Right lung (tissue), 5 donors: ENCODE data around the gene CELF5. TPM values are rescaled to one million over a fixed set of nuclear protein-coding genes. Genes with fewer than 3 reads are reported as not detected.
"Not testable (repeated sequence)": the region's sequence is repeated elsewhere in the genome, so short reads cannot be mapped to it uniquely, and the experiment has no call there.

ENCODE experiments used
- DNase-seq, 2 donors: peaks; one replicate each; pipeline ENCODE4 v3.0.0-alpha.2; 2013
- polyA plus RNA-seq, 5 donors: library from polyadenylated mRNA; unstranded; fragments of 120-200 nt; gene quantifications; one replicate each; pipeline versions ENCODE4 v1.2.1 to v1.2.3, GENCODE V29; 2013; ENCODE audit warnings: inconsistent platforms in 1 of 5, low replicate concordance in 1 of 5; ENCODE audit not compliant: insufficient read length in 5 of 5, insufficient read depth in 1 of 5

CELF5 gene
- polyA plus RNA-seq, 5 donors, result 1.3 to 4.1 (median 2.3) TPM

- not testable (repeated sequence) for DNase-seq
Observed at GRCh38 chr19:3290858-3291257, 66.4 kb downstream of the CELF5 start.

DNA sequence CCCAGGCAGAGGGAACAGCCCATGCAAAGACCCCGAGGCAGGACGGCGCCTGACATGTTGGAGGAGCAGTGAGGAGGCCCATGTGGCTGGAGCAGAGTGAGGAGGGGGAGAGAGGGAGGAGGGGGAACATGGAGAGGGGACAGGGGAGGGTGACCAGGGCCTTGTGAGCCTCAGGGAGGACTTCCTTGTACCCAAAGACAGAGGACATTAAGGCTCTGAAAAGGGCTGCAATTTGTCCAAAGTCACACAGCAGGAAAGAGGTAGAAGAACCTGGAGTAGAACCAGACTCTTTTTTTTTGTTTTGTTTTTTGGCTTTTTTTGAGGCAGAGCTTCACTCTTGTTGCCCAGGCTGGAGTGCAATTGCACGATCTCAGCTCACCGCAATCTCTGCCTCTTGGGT is 67.2 kb downstream of the CELF5 start:
- DNase-seq, result no peak

DNA sequence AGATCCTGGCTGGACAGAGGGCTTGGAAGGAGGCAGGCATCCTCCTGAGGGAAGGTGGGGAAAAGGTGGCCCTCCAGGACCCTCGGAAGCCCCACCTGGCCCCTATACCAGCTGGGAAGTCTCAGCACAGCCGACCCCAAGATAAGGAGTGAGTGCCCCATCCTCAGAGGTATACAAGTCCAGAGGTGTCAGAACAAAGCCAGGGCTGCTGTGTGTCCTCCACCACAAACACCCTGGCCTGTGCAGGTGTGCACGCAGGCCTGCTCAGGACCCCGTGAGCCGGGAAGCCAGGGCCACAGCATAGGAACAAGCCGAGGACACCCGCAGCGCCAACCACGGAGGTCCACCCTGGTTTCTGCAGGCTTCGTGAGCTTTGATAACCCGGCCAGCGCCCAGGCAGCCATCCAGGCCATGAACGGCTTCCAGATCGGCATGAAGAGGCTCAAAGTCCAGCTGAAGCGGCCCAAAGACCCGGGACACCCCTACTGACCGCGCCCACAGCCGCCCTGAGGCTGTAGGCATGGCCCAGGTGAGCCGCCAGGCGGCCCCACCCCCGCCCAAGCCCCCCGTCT is 68.6 kb downstream of the CELF5 start:
- DNase-seq, result no peak

GRCh38 chr19:3293560-3293959 is 69.1 kb downstream of the CELF5 start:
- no peak for DNase-seq

DNA sequence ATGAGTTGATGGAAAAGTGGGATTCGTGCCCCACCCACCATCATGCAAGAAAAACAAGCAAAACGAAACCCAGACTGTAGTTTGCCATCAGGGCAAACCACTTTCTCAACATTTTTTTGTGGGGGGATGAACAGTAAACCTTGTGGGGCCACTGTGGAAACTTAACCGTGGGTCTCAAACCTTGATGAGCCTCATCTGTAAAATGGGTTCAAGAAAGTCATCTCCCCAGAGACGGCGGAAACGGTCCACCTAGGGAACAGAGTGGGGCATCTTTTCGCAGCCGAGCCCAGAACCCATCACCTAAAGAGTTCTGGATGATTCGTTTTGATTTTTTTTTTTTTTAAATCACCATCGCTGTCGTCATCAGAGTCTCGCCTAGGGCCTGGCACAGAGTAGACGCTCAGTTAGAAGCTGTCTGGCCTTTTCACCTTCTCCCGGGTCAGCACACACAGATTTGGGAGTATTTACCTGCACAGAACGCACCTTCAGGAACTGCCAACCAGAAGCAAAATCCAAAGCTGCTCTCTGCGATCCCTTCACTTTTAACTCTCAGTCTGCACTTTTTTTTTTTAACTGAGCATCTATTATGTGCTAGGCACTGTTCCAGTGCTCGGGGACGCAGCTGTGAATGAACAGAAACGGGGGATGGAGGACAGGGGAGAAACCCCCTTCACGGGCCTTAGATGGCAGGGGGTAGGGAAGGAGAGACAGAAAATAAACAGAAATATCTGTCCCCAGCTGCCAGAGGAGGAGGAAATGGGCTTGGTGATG is 69.8 kb downstream of the CELF5 start:
- DNase-seq, result no peak

GRCh38 chr19:3295581-3295980 is 71.1 kb downstream of the CELF5 start:
- no peak for DNase-seq

- no peak for DNase-seq
Observed at GRCh38 chr19:3296034-3296433, 71.6 kb downstream of the CELF5 start.

DNA sequence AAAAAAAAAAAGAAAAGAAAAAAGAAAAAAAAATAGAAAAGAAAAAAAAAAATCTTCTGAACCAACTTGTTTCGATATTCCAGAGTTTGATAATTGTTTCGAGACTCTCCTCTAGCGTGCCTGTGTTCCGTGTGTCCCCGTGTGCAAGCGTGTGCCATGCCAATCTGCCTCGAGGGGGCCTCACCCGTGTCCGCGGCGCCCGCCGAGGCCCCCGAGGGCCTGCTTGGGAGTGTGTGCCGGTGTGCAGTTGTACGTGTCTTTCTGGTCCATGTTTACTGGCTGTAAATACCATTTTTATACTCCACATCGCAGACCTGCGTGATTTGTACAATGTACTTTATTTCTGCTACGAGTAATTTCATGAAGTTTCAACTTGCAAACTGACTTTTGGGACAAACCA is 72.0 kb downstream of the CELF5 start:
- DNase-seq, result no peak

DNA sequence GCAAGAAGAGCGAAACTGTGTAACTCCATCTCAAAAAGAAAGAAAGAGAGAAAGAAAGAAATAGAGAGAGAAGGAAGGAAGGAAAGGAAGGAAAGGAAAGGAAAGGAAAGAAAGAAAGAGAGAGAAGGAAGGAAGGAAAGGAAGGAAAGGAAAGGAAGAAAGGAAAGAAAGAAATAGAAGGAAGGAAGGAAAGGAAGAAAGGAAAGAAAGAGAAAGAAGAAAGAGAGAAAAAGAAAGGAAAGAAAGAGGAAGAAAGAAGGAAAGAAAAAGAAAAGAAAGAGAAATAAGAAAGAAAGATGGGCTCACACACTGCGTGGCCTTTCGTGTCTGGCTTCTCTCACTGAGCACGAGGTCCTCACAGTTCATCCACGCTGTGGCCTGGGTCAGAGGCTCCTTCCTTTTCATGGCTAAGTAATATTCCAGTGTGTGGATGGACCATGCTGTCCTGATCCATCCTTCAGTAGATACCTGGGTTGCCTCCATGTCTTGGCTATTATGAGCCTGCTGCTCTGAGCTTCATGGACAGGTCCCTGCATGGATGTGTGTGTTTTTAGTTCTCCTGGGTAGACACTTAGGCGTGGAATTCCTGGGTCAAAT is 74.5 kb downstream of the CELF5 start:
- DNase-seq, result no peak

DNA sequence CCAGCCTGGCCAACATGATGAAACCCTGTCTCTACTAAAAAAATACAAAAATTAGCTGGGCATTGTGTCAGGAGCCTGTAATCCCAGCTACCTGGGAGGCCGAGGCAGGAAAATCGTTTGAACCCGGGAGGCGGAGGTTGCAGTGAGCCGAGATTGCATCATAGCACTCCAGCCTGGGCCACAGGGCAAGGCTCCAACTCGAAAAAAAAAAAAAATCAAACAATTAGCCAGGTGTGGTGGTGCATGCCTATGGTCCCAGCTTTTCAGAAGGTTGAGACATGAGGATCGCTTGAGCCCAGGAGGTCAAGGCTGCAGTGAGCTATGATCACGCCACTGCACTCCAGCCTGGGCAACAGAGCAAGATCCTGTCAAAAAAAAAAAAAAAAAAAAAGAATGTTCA is 76.1 kb downstream of the CELF5 start:
- DNase-seq, result not testable (repeated sequence)

- DNase-seq, result no peak
Observed at GRCh38 chr19:3302755-3303154, 78.3 kb downstream of the CELF5 start.

GRCh38 chr19:3304871-3305423 is 80.5 kb downstream of the CELF5 start:
- DNase-seq, result peak; percentile 55 to 71

- DNase-seq, result no peak
Observed at GRCh38 chr19:3309724-3310123, 85.3 kb downstream of the CELF5 start.

- no peak for DNase-seq
Observed at GRCh38 chr19:3310280-3310679, 85.8 kb downstream of the CELF5 start.

- no peak for DNase-seq
Observed at GRCh38 chr19:3310711-3311110, 86.2 kb downstream of the CELF5 start.

- DNase-seq, result no peak
Observed at GRCh38 chr19:3313199-3313575, 88.7 kb downstream of the CELF5 start.

DNA sequence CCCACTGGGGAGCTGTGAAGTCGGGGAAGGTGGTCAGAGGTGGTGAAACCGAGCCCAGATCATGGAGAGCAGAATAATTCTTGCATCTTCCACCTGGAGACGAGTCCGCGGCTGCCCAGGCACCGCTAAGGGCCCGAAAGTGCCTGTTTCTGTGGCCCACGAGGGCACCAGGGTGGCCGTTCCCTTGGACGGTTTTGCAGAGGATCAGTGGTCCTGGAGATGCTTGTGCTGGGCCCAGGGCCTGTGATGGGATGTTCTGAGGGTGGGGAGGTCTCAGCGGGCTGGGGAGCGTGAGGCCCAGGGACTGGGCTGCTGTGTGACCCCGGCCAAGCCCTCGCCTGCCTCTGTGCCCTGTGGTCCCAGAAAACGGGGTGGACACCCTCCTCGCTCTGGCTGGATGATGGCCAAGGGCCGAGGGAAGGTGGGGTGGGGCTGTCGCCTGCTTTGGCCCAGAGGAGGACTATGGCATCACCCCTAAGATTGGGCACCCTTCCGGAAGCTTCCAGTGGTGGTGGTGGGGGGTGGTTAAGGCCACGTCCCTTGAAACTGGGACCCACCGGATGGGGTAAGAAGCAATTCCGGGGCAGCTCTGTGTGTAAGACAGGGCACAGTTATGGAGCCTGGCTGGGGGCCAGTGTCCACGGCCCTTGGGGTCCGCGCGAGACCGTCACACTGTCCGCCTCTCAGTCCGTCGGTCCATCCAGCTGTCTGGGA is 90.7 kb downstream of the CELF5 start:
- DNase-seq, result no peak

DNA sequence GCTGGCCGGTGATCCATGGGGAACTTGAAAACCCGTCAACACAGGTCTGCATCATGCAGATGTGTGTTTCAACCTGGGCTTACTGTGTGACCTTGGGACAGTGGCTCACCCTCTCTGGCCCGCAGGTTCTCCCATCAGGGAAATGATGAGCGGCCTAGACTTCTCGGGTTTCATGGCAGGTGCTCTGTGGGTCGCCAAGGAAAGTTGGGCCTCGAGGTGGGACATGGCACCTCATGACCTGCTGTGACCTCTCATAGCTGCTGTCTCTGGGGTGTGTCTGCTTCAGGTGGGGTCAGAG is 91.2 kb downstream of the CELF5 start:
- DNase-seq, result no peak

GRCh38 chr19:3316132-3316648 is 91.7 kb downstream of the CELF5 start:
- DNase-seq, result no peak

GRCh38 chr19:3316659-3317207 is 92.3 kb downstream of the CELF5 start:
- DNase-seq, result no peak

DNA sequence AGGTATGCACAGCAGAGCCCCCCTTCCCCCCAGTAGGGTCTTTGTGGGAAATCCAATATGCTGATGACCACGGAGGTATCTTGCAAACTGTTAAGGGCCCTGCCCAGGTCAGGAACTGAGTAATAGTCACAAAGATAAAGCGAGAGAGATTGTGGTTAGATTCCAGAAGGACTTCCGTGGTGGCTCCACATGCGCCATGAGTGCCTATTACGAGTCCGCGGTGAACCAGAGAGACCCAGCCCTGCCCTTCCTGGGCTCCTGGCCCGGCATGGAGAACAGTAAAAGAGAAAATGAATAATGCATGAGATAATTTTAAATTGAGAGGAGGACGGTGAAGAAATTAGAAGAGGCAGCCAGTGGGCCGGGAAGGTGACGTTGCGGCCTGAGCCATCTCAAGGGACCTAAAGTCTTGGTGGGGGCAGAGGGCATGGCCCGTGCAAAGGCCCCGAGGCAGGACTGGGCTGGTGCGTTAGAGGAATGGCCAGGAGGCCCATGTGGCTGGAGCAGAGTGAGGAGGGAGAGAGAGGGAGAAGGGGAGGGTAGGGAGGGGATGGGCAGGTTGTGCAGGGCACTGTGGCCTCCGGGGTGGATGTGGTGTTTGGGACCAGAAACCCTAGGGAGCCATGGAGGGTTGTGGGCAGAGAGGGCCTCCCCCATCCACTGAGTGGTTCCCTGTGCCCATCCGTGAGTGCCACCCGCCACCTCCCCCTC is 95.3 kb downstream of the CELF5 start:
- no peak for DNase-seq

DNA sequence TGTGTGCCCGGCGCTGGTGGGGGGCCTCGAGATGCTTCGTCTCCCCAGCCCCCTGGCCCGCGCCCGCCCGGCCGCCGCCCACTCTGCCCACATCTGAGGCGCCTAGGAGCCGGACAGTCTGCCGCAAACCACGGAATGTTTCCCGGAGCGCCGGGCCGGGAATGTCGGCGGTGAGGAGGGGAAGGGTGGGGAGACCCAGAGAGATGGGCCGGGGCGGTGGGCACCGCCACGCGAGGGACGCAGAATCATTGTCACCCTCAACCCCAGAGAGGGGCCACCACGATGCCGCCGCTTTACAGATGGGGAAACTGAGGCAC is 95.9 kb downstream of the CELF5 start:
- no peak for DNase-seq
